Ascending aorta (tissue), 2 donors: Measurements from ENCODE around the gene HOXB8. TPM values are rescaled to one million over a fixed set of nuclear protein-coding genes. Genes with fewer than 3 reads are reported as not detected.
A peak's percentile ranks its signal among the peaks of the same experiment; 100 is the strongest.

Experiments
- DNase-seq, 2 donors: peaks; one replicate each; pipeline ENCODE4 v3.0.0-alpha.2; 2019; ENCODE audit warnings: low spot score in 2 of 2
- H3K27ac ChIP-seq, 2 donors: fragments of 200-600 bp; sonication (generic); one replicate each; pipeline ENCODE4 v1.5.1; 2016 to 2017; ENCODE audit warnings: mild to moderate bottlenecking in 1 of 2
- H3K27me3 ChIP-seq: fragments of 200-600 bp; sonication (generic); one replicate; pipeline ENCODE4 v1.5.1; 2017
- H3K36me3 ChIP-seq, 2 donors: fragments of 200-600 bp; sonication (generic); one replicate each; pipeline ENCODE4 v1.5.1; 2016
- H3K4me1 ChIP-seq, 2 donors: fragments of 200-600 bp; sonication (generic); one replicate each; pipeline ENCODE4 v1.5.1; 2016 to 2017; ENCODE audit warnings: mild to moderate bottlenecking in 1 of 2
- H3K4me3 ChIP-seq, 2 donors: fragments of 200-600 bp; sonication (generic); one replicate each; pipeline ENCODE4 v1.5.1; 2016 to 2017; ENCODE audit warnings: mild to moderate bottlenecking in 1 of 2
- H3K9me3 ChIP-seq, 2 donors: fragments of 200-600 bp; sonication (generic); one replicate each; pipeline ENCODE4 v1.5.1; 2016
- intact Hi-C: fragments of 100-400 bp; cut with DNase I; formaldehyde crosslinking; loops from one replicate; pipeline ENCODE4 v1.15.1; 2023
- total RNA-seq: library from RNA; depleted of rRNA; stranded (reverse); fragments of >200 nt; gene quantifications from one replicate; pipeline ENCODE4 v1.1.0, GENCODE V29; 2016
- TF ChIP-seq, protein P1 (sequence below), 3 experiments: fragments of 200-600 bp in 2 of 3; fragments of 450-650 bp in 1 of 3; sonication (generic) in 2 of 3; IDR thresholded peaks; one replicate each; pipeline ENCODE4 v1.5.1; 2016 to 2019; ENCODE audit warnings: antibody characterized with exemption in 3 of 3, mild to moderate bottlenecking in 1 of 3, moderate library complexity in 1 of 3

Gene HOXB8
- total RNA-seq, 1 donor from 2014 or later, result not detected

- TF ChIP-seq, protein P1, sequence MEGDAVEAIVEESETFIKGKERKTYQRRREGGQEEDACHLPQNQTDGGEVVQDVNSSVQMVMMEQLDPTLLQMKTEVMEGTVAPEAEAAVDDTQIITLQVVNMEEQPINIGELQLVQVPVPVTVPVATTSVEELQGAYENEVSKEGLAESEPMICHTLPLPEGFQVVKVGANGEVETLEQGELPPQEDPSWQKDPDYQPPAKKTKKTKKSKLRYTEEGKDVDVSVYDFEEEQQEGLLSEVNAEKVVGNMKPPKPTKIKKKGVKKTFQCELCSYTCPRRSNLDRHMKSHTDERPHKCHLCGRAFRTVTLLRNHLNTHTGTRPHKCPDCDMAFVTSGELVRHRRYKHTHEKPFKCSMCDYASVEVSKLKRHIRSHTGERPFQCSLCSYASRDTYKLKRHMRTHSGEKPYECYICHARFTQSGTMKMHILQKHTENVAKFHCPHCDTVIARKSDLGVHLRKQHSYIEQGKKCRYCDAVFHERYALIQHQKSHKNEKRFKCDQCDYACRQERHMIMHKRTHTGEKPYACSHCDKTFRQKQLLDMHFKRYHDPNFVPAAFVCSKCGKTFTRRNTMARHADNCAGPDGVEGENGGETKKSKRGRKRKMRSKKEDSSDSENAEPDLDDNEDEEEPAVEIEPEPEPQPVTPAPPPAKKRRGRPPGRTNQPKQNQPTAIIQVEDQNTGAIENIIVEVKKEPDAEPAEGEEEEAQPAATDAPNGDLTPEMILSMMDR (IDR thresholded peaks at IDR 0.05), result no peak
- Histone ChIP-seq H3K4me1 (peaks cover 5 to 11% of the 10 kb centered on the region in 2 donors), H3K4me3 (peak overlapping the region in 1 of 2 donors; percentile 65), H3K27me3 (no peaks in the 10 kb centered on the region), H3K36me3 (peaks cover 0 to 8% of the 10 kb centered on the region in 2 donors), H3K9me3 (no peaks in the 10 kb centered on the region), H3K27ac (no peak overlapping the region)
- intact Hi-C loops, result loop anchor here (2.0 kb wide), 1 partner anchor 239 kb away; no protein-coding TSS in a partner anchor
- DNase-seq, result no peak
Measured at GRCh38 chr17:48591255-48592056, 23.6 kb downstream of the HOXB8 start.

DNA sequence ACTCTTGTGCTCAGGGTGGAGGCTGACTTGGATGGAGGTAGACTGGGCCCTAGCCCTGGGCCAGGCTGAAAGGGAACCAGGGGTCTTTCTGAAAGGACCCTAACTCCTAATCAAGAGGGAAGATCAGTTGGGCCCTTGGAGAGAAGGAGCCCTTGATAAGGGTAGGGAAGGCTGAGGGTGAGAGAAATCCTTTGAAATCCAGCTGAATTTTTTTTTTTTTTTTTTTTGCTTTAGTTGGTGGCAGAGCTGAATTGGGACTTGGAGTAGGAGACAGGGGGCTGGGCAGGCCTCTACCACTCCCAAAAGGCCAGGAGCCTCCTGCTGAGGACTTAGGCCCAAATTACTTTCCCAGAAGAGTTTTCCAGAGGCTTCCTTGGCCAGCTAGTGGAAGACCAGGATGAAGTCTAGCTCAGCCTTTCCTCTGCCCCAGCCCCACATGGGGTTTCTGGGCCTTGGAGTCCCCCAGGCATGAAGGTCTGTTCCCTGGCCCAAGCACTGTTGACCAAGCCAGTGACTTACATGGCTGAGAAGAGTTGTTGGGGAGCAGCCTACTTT lies 24.4 kb downstream of the HOXB8 start:
- H3K4me1 ChIP-seq, result peaks cover 5 to 16% of the 10 kb centered on the region in 2 donors
- no peak for DNase-seq
- H3K9me3 ChIP-seq, result no peaks in the 10 kb centered on the region
- H3K27me3 ChIP-seq, result no peaks in the 10 kb centered on the region
- H3K4me3 ChIP-seq, result no peak overlapping the region
- TF ChIP-seq, protein P1 (IDR thresholded peaks at IDR 0.05), result no peak
- intact Hi-C loops, result no loop called here
- H3K36me3 ChIP-seq, result peaks cover 0 to 8% of the 10 kb centered on the region in 2 donors
- H3K27ac ChIP-seq, result no peak overlapping the region

GRCh38 chr17:48589831-48590606 lies 25.1 kb downstream of the HOXB8 start, which contains the start of gene HOXB3:
Gene HOXB3, minus strand, starts transcription at chr17:48590241. Its CDS starts 37,767 bp downstream, at chr17:48552474.
- no peak for DNase-seq
- Histone ChIP-seq H3K27me3 (no peaks in the 10 kb centered on the region), H3K36me3 (peaks cover 0 to 3% of the 10 kb centered on the region in 2 donors), H3K27ac (no peak within 1 kb of the TSS), H3K4me1 (peaks cover 5 to 16% of the 10 kb centered on the region in 2 donors), H3K9me3 (no peaks in the 10 kb centered on the region), H3K4me3 (no peak within 1 kb of the TSS)
- TF ChIP-seq, protein P1 (IDR thresholded peaks at IDR 0.05), result no peak
- intact Hi-C loops, result no loop called here

DNA sequence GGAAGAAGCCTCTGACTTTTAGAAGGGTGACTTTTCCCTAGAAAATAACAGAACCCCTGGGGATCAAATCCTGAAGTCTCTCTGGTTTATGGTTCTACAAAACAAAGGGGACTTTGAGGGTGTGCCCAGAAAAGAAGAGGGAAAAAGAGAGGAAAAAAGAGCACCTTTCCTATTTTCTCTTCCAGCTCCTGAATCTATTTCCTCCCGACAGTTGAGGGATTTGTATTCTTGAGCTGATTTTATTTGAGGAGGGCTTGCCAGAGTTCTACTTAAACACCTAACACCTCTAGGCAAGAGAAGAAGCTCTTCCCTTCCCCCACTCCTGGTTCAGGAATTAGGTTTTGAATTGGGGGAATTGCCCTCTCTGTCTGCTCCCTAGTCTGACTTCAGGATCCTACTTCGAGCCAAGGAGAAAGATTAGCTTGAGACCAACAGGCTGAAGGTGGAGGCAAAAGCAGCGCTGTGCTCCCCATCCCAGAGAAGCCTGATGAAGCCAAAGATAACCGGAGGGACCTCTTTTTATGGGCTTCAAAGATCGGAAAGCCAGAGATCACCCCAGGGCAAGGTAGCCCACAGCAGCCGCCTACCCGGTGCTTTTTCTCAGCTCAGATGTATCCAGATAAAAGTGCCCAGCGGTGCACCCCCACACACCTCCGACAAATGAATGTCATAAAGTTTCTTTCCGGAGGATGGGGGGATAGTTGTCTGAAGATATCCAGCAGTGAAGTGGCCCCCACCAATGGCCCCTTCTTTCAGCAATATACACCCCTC lies 25.8 kb downstream of the HOXB8 start:
- Histone ChIP-seq H3K36me3 (no peaks in the 10 kb centered on the region), H3K4me3 (no peak overlapping the region), H3K9me3 (no peaks in the 10 kb centered on the region), H3K4me1 (peaks cover 5 to 21% of the 10 kb centered on the region in 2 donors), H3K27me3 (no peaks in the 10 kb centered on the region), H3K27ac (no peak overlapping the region)
- TF ChIP-seq, protein P1 (IDR thresholded peaks at IDR 0.05), result no peak
- intact Hi-C loops, result no loop called here
- no peak for DNase-seq

- Histone ChIP-seq H3K36me3 (no peaks in the 10 kb centered on the region), H3K27ac (no peak overlapping the region), H3K4me1 (peaks cover 5 to 25% of the 10 kb centered on the region in 2 donors), H3K9me3 (no peaks in the 10 kb centered on the region), H3K27me3 (no peaks in the 10 kb centered on the region), H3K4me3 (no peak overlapping the region)
- intact Hi-C loops, result no loop called here
- TF ChIP-seq, protein P1 (IDR thresholded peaks at IDR 0.05), result no peak
- DNase-seq, result no peak
Measured at GRCh38 chr17:48588528-48588927, 26.6 kb downstream of the HOXB8 start.
